Measurements from ENCODE around the gene CNIH4.

CNIH4 gene

DNA sequence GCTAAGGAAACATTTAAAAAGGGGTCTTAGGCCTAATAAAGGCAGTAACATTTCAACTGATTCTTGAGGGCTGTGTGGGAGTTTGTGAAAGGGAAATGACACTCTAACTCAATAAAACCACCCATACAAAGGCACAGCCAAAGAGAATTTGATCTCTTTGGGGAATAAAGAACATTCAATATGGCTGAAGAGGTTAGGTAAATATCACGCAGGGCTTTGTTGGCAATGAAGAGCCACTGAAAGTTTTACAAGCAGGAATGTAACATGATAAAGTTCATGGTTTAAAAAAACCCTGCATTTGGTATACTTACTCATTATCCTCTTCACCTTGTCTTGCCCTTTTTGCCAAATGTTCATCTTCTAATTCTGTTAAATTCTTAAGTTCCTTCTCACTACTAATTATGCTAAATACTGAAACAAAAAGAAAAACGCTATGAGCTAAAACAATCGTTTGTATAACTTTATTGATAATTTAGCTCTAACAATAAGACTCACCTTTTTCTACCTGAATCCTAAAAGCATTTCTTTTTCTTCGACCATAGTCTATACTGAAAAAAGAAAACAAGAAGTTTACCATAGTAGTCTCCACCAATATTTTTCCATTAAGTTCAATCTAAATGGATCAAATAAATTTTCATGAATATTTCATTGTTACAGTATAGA, 39.2 kb upstream of the CNIH4 start:
- peaks cover 15% of the 10 kb centered on the region for H3K79me2 ChIP-seq (ENCODE audit: insufficient read depth, low read length)
- H3K9ac ChIP-seq (ENCODE audit: low read length), result no peak overlapping the region
- 0 out of 2 replicates have a peak, but pooled peaks cover 3% of the 10 kb centered on the region for H4K20me1 ChIP-seq (ENCODE audit: low read depth, low read length)
- no peaks in the 10 kb centered on the region; the same call in 1 of the 2 replicates for H3F3A ChIP-seq (ENCODE audit: insufficient read depth)
- no peak for TF ChIP-seq EZH2phosphoT487 (conservative IDR thresholded peaks at IDR 0.05; ENCODE audit: low read length)
- TF ChIP-seq, protein P1, sequence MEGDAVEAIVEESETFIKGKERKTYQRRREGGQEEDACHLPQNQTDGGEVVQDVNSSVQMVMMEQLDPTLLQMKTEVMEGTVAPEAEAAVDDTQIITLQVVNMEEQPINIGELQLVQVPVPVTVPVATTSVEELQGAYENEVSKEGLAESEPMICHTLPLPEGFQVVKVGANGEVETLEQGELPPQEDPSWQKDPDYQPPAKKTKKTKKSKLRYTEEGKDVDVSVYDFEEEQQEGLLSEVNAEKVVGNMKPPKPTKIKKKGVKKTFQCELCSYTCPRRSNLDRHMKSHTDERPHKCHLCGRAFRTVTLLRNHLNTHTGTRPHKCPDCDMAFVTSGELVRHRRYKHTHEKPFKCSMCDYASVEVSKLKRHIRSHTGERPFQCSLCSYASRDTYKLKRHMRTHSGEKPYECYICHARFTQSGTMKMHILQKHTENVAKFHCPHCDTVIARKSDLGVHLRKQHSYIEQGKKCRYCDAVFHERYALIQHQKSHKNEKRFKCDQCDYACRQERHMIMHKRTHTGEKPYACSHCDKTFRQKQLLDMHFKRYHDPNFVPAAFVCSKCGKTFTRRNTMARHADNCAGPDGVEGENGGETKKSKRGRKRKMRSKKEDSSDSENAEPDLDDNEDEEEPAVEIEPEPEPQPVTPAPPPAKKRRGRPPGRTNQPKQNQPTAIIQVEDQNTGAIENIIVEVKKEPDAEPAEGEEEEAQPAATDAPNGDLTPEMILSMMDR (IDR thresholded peaks at IDR 0.05; ENCODE audit: insufficient read depth, low read length, poor library complexity, severe bottlenecking), result no peak
- no peaks in the 10 kb centered on the region for H3K9me3 ChIP-seq (ENCODE audit: insufficient read depth, low read length)
- no peak overlapping the region for H3K4me3 ChIP-seq (ENCODE audit: insufficient read depth, low read length, poor library complexity, severe bottlenecking)
- H3K9me2 ChIP-seq (replicated peaks; ENCODE audit: insufficient read depth, low read length), result no peaks in the 10 kb centered on the region
- no peak overlapping the region for H3K4me2 ChIP-seq (ENCODE audit: low read depth, low read length, poor library complexity, severe bottlenecking)
- no peak overlapping the region for H2AFZ ChIP-seq (ENCODE audit: low read depth, low read length, severe bottlenecking)
- H3K27me3 ChIP-seq (ENCODE audit: low read length), result no peaks in the 10 kb centered on the region
- H3K27ac ChIP-seq (ENCODE audit: low read depth, low read length), result no peak overlapping the region
- peaks cover 12% of the 10 kb centered on the region for H3K36me3 ChIP-seq (ENCODE audit: low read length)

GRCh38 chr1:224321706-224322105, 35.0 kb upstream of the CNIH4 start:
- Histone ChIP-seq H3K27me3 (ENCODE audit: low read length) (no peaks in the 10 kb centered on the region), H2AFZ (ENCODE audit: low read depth, low read length, severe bottlenecking) (no peak overlapping the region), H3K27ac (ENCODE audit: low read depth, low read length) (no peak overlapping the region), H3K4me3 (ENCODE audit: insufficient read depth, low read length, poor library complexity, severe bottlenecking) (no peak overlapping the region), H3K4me2 (ENCODE audit: low read depth, low read length, poor library complexity, severe bottlenecking) (no peak overlapping the region), H3K9me2 (replicated peaks; ENCODE audit: insufficient read depth, low read length) (no peaks in the 10 kb centered on the region), H3K79me2 (ENCODE audit: insufficient read depth, low read length) (peaks cover 52% of the 10 kb centered on the region), H3K9me3 (ENCODE audit: insufficient read depth, low read length) (no peaks in the 10 kb centered on the region), H4K20me1 (ENCODE audit: low read depth, low read length) (0 out of 2 replicates have a peak, but pooled peaks cover 3% of the 10 kb centered on the region), H3K9ac (ENCODE audit: low read length) (no peak overlapping the region), H3K36me3 (ENCODE audit: low read length) (peaks cover 4% of the 10 kb centered on the region), H3F3A (ENCODE audit: insufficient read depth) (no peaks in the 10 kb centered on the region; the same call in 1 of the 2 replicates)
- TF ChIP-seq EZH2phosphoT487 (conservative IDR thresholded peaks at IDR 0.05; ENCODE audit: low read length), result no peak
- TF ChIP-seq, protein P1 (IDR thresholded peaks at IDR 0.05; ENCODE audit: insufficient read depth, low read length, poor library complexity, severe bottlenecking), result no peak

DNA sequence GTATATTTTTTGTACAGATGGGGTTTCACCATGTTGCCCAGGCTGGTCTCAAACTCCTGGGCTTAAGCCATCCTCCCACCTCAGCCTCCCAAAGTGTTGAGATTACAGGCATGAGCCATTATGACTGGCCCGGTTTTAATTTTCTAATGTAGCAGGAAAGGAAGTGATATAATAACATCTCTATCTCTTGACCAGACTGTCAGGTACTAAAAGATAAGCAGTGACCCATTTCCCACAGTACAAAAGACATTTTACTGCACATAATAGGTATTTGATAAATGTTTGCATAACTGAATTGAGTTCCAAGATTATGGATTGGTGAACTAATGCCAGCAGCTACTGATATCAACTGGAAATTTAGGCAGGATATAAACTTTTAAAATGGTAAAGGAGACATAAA, 30.7 kb upstream of the CNIH4 start:
- H3K9me2 ChIP-seq (replicated peaks; ENCODE audit: insufficient read depth, low read length), result no peaks in the 10 kb centered on the region
- H3K79me2 ChIP-seq (ENCODE audit: insufficient read depth, low read length), result peaks cover 79% of the 10 kb centered on the region
- no peak overlapping the region for H2AFZ ChIP-seq (ENCODE audit: low read depth, low read length, severe bottlenecking)
- no peak overlapping the region for H3K4me3 ChIP-seq (ENCODE audit: insufficient read depth, low read length, poor library complexity, severe bottlenecking)
- TF ChIP-seq EZH2phosphoT487 (conservative IDR thresholded peaks at IDR 0.05; ENCODE audit: low read length), result no peak
- TF ChIP-seq, protein P1 (IDR thresholded peaks at IDR 0.05; ENCODE audit: insufficient read depth, low read length, poor library complexity, severe bottlenecking), result no peak
- no peaks in the 10 kb centered on the region for H4K20me1 ChIP-seq (ENCODE audit: low read depth, low read length)
- H3F3A ChIP-seq (ENCODE audit: insufficient read depth), result no peaks in the 10 kb centered on the region
- H3K4me2 ChIP-seq (ENCODE audit: low read depth, low read length, poor library complexity, severe bottlenecking), result no peak overlapping the region
- no peaks in the 10 kb centered on the region; the same call in 1 of the 2 replicates for H3K36me3 ChIP-seq (ENCODE audit: low read length)
- no peak overlapping the region for H3K9ac ChIP-seq (ENCODE audit: low read length)
- no peak overlapping the region for H3K27ac ChIP-seq (ENCODE audit: low read depth, low read length)
- no peaks in the 10 kb centered on the region for H3K9me3 ChIP-seq (ENCODE audit: insufficient read depth, low read length)
- H3K27me3 ChIP-seq (ENCODE audit: low read length), result no peaks in the 10 kb centered on the region

Measured in SU-DHL-6 (cell line).